Right lobe of liver (tissue), 6 donors: ENCODE results near the gene CAMK1. TPM values are rescaled to one million over a fixed set of nuclear protein-coding genes. Genes with fewer than 3 reads are reported as not detected.

Source experiments
- ATAC-seq, 4 donors: fragments of 200-7000 bp; cut with Tn5 transposase; one replicate each; pipeline ENCODE4 v1.9.1; 2020; ENCODE audit warnings: mild to moderate bottlenecking in 4 of 4, moderate library complexity in 4 of 4
- DNase-seq, 3 donors: peaks; one replicate each; pipeline ENCODE4 v3.0.0-alpha.2; 2020
- H3K27ac ChIP-seq, 3 donors: fragments of 200-600 bp; one replicate each; pipeline ENCODE4 v1.8.0; 2022
- H3K27me3 ChIP-seq, 2 donors: fragments of 200-600 bp; one replicate each; pipeline ENCODE4 v1.8.0; 2022
- H3K36me3 ChIP-seq, 4 donors: fragments of 200-600 bp; sonication (generic) in 1 of 4; one replicate each; pipeline versions ENCODE4 v1.5.1 to v1.8.0; 2017 to 2022; ENCODE audit warnings: control low read depth in 1 of 4
- H3K4me1 ChIP-seq, 4 donors: fragments of 200-600 bp; sonication (generic) in 1 of 4; one replicate each; pipeline versions ENCODE4 v1.5.1 to v1.8.0; 2017 to 2022; ENCODE audit warnings: control low read depth in 1 of 4
- H3K4me3 ChIP-seq, 3 donors: fragments of 200-600 bp; one replicate each; pipeline ENCODE4 v1.8.0; 2022
- H3K9me3 ChIP-seq, 4 donors: fragments of 200-600 bp; sonication (generic) in 1 of 4; one replicate each; pipeline versions ENCODE4 v1.5.1 to v1.8.0; 2017 to 2022; ENCODE audit warnings: control low read depth in 1 of 4
- CTCF ChIP-seq, 4 donors: fragments of 200-600 bp in 3 of 4; fragments of 450-650 bp in 1 of 4; IDR thresholded peaks; one replicate each; pipeline versions ENCODE4 v1.5.1 to v1.8.0; 2016 to 2022; ENCODE audit warnings: antibody characterized with exemption in 4 of 4, mild to moderate bottlenecking in 2 of 4
- POLR2A ChIP-seq: fragments of 450-650 bp; IDR thresholded peaks from one replicate; pipeline ENCODE4 v1.6.1; 2017; ENCODE audit warnings: antibody characterized with exemption, mild to moderate bottlenecking
- WGBS: methylation state at CpG from one replicate; pipeline ENCODE4 v1.1.6; 2018; ENCODE audit warnings: low coverage, low lambda C conversion rate; ENCODE audit not compliant: insufficient coverage; ENCODE audit errors: missing lambda C conversion rate; 5-methylcytosine and 5-hydroxymethylcytosine counted together
- intact Hi-C, 2 donors: fragments of 100-400 bp; cut with DNase I; formaldehyde crosslinking; loops; one replicate each; pipeline versions ENCODE4 v1.11.2 to v1.14.1; 2022
- total RNA-seq, 6 experiments: library from RNA; depleted of rRNA in 2 of 6; stranded (reverse); fragments of >200 nt in 2 of 6; fragmentation: NEBNext Ultra II Directional in 3 of 6; extraction: Animal tissue kit (Norgen Biotek cat#: 25700) in 3 of 6; gene quantifications; one replicate each; pipeline versions ENCODE4 v1.1.0 to v1.2.4, GENCODE V29; 2016 to 2023
- donor health status: DM: no; HTN: yes; CAD: no.
- donor health status: DM: no; HTN: no; CAD: no.
- donor health status: DM: no; HTN: no; CAD: no.
- donor health status: DM: no; HTN: yes; CAD: no.
- donor health status: DM: no; HTN: yes; CAD: no.

Gene CAMK1
- total RNA-seq, 6 experiments from 2014 or later: 10.8 to 33.4 (median 24.5) TPM

- Histone ChIP-seq H3K27me3 (no peaks in the 10 kb centered on the region), H3K4me3 (no peak overlapping the region), H3K9me3 (no peaks in the 10 kb centered on the region), H3K4me1 (peaks cover 0 to 11% (median 1%) of the 10 kb centered on the region in 4 donors), H3K36me3 (peaks cover 0 to 9% (median 4%) of the 10 kb centered on the region in 4 donors), H3K27ac (no peak overlapping the region)
- WGBS: 87% methylated on average over 3 of the region's 4 CpGs
- TF ChIP-seq CTCF (IDR thresholded peaks at IDR 0.05) (no peak), POLR2A (no peak)
- ATAC-seq (no peak), DNase-seq (no peak)
- intact Hi-C loops: no loop called here
These were observed 3.9 kb downstream of the CAMK1 start for GRCh38 chr3:9765865-9766264.

- no peak for DNase-seq
- H3K4me1 ChIP-seq: no peaks in the 10 kb centered on the region
These were observed 6.9 kb downstream of the CAMK1 start for GRCh38 chr3:9762871-9763270.

GRCh38 chr3:9761919-9762318 is 7.8 kb downstream of the CAMK1 start:
- H3K36me3 ChIP-seq: peaks cover 0 to 35% (median 14%) of the 10 kb centered on the region in 4 donors
- ATAC-seq (no peak), DNase-seq (no peak)
- no peak overlapping the region for H3K27ac ChIP-seq
- intact Hi-C loops: no loop called here
- no peaks in the 10 kb centered on the region for H3K9me3 ChIP-seq
- H3K4me3 ChIP-seq: no peak overlapping the region
- H3K27me3 ChIP-seq: no peaks in the 10 kb centered on the region
- H3K4me1 ChIP-seq: no peaks in the 10 kb centered on the region
- TF ChIP-seq POLR2A (no peak), CTCF (IDR thresholded peaks at IDR 0.05) (no peak)
- 93% methylated on average over 5 of the region's 5 CpGs for WGBS

More at GRCh38 chr3:9762871-9763270, 6.9 kb downstream of the CAMK1 start:
- no peaks in the 10 kb centered on the region for H3K27me3 ChIP-seq
- H3K27ac ChIP-seq: no peak overlapping the region
- TF ChIP-seq CTCF (IDR thresholded peaks at IDR 0.05) (no peak), POLR2A (no peak)
- no peaks in the 10 kb centered on the region for H3K9me3 ChIP-seq
- H3K4me3 ChIP-seq: no peak overlapping the region
- peaks cover 0 to 25% (median 8%) of the 10 kb centered on the region in 4 donors for H3K36me3 ChIP-seq
- WGBS: 100% methylated on average over 2 of the region's 8 CpGs
- ATAC-seq: peak in 1 of 4 donors; percentile 2
- intact Hi-C loops: no loop called here

- 97% methylated on average over 6 of the region's 10 CpGs for WGBS
- Histone ChIP-seq H3K27me3 (no peaks in the 10 kb centered on the region), H3K27ac (no peak overlapping the region), H3K36me3 (peaks cover 0 to 45% (median 18%) of the 10 kb centered on the region in 4 donors), H3K9me3 (no peaks in the 10 kb centered on the region), H3K4me3 (no peak overlapping the region), H3K4me1 (no peaks in the 10 kb centered on the region)
- TF ChIP-seq CTCF (IDR thresholded peaks at IDR 0.05) (no peak), POLR2A (no peak)
- no peak for ATAC-seq
- DNase-seq: no peak
- intact Hi-C loops: no loop called here
These were observed 8.8 kb downstream of the CAMK1 start for GRCh38 chr3:9760779-9761505.
